Measurements from ENCODE around the gene IGF2BP2.
"Not testable (repeated sequence)": the region's sequence is repeated elsewhere in the genome, so short reads cannot be mapped to it uniquely, and the experiment has no call there.

The IGF2BP2 gene

DNA sequence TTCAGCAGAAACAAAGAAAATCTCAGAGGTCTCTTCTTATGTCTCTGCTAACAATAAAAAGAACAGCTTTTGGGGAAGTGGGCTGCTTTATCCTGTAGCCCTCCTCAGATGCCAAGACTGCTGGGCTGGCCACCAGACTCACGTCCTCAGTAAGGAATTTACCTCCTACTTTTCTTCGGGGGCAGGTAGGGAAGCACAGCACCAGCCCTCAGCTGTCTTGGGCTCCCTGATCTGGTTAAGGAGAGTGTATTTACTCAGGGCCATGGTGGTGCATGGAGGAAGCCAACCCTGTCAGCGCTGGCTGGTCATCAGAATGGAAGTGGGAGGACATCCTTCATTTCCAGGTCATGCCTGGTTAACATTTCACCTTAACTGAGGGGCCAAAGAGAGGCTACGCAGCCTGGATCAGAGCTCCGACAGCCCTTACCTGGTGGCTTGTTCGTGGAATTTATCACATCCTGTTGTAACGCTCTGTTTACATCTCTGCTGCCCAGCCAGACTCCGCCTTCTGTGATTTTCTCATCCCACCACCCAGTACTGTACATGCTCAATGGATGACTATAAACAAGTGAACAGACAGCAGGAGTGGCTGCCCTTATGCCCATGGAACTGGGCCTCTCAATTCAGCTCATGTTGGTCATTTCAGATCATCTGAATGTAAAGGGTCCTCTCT, 108.3 kb downstream of the IGF2BP2 start:
- DNase-seq (ENCODE audit: low read depth in 2 of 2, low spot score in 1 of 2): no peak

DNA sequence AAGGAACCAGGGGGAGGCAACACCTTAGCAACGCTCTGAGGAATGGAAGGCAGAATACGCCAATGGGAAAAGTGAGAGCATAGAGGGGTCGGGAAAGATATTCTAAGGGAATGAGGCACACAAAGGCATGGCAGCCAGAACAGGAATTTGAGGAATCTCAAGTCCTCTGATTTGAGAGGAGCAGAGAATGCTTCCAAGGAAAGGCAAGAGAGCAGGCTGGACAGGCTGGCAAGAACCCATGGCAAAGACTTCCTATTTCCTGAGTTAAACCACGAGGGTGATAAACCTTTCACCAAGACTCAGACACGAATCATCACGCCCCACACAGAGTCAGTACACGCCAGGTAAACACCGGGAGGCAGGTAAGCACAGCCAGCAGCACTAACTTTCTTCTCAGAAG, 109.8 kb downstream of the IGF2BP2 start:
- DNase-seq (ENCODE audit: low read depth in 2 of 2, low spot score in 1 of 2): no peak

DNA sequence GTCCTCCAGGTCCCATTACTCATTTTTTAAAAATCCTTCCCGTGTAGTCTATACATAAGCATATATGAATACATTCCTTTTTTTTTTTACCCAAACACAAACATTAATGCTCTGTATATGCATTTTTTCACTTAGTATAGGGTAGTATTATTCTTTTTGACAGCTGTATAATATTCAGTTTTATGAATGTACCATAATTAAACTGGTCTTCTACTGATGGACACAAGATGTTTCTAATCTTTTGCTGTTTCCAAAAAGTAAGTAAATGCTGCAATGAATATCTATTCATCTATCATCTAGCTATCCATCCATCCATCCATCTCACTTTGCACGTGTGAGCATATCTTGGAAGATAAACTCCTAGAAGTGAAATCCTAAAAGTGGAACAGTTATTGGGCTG, 110.8 kb downstream of the IGF2BP2 start:
- no peak for DNase-seq (ENCODE audit: low read depth in 2 of 2, low spot score in 1 of 2)

- DNase-seq (ENCODE audit: low read depth in 2 of 2, low spot score in 1 of 2): no peak
These were observed 111.8 kb downstream of the IGF2BP2 start for GRCh38 chr3:185713015-185713414.

- no peak for DNase-seq (ENCODE audit: low read depth in 2 of 2, low spot score in 1 of 2)
These were observed 112.5 kb downstream of the IGF2BP2 start for GRCh38 chr3:185712337-185712736.

- no peak for DNase-seq (ENCODE audit: low read depth in 2 of 2, low spot score in 1 of 2)
These were observed 113.5 kb downstream of the IGF2BP2 start for GRCh38 chr3:185711255-185711870.

- no peak for DNase-seq (ENCODE audit: low read depth in 2 of 2, low spot score in 1 of 2)
These were observed 115.4 kb downstream of the IGF2BP2 start for GRCh38 chr3:185709251-185709955.

DNA sequence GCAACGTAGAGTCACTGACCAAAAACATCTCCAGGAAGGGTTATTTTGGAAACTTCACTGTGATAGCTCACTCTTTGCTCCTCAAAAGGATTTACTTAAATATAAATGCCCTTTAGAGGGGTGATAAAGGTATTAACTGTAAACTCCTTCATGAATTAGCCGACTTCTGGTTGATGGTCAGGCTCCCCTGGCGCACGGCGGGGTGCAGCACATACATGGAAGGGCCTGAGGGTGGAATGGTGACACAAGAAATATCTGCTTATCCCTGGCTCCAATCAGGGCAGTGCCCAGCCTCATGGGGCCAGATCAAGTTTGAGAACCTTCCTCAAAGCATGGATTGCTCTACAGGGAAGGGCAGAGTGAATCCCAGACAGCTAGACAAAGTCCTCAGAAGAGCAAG, 116.5 kb downstream of the IGF2BP2 start:
- no peak for DNase-seq (ENCODE audit: low read depth in 2 of 2, low spot score in 1 of 2)

DNA sequence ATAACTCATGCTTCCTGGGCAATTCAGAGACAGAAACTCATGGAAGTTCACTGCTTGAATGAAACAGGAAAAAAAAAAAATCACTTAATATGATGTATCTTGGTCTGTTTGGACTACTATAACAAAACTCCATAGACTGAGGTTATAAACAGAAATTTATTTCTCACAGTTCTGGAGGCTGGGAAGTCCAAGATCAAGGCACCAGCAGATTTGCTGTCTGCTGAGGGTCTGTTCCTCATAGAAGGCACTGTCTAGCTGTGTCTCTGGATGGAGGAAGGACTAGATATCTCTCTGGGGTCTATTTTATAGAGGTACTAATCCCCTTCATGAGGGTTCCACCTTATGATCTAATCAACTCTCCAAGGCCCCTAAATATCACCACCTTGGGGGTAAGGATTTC, 119.3 kb downstream of the IGF2BP2 start:
- DNase-seq (ENCODE audit: low read depth in 2 of 2, low spot score in 1 of 2): no peak

GRCh38 chr3:185702262-185703225, 122.3 kb downstream of the IGF2BP2 start:
- DNase-seq (ENCODE audit: low read depth in 2 of 2, low spot score in 1 of 2): no peak

DNA sequence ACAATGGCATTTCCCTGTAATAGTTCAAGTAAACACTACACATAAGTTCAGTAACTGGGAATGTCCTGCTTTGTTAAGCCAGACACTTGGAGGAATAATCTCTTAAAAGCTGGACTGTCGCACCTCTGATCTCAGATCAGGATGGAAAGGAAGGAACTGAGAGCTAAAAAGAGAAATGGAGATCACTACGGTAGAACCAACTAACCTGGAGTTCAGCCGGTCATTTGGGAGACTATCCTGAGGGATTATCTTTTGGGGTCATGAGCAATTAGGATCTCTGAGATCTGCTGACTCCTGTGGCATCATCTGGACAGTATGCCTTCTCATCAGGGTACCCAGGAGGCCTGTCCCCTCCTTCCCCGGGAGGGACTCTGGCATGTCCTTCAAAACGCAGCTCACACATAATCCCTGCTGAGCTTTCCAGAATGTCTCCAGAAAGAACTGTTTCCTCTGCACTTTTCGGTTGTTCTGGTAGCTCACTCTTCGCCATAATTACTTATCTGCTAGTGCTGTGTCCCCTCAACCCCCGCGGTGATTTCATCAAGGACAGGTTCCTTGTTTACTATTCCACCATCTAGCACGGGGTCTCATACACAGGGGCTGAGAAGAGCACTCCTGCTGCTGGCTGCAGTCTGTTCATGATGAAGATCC, 123.1 kb downstream of the IGF2BP2 start:
- no peak for DNase-seq (ENCODE audit: low read depth in 2 of 2, low spot score in 1 of 2)

GRCh38 chr3:185699927-185700326, 124.9 kb downstream of the IGF2BP2 start:
- no peak for DNase-seq (ENCODE audit: low read depth in 2 of 2, low spot score in 1 of 2)

GRCh38 chr3:185697228-185697627, 127.6 kb downstream of the IGF2BP2 start:
- not testable (repeated sequence) for DNase-seq (ENCODE audit: low read depth in 2 of 2, low spot score in 1 of 2)

GRCh38 chr3:185696039-185696438, 128.8 kb downstream of the IGF2BP2 start:
- DNase-seq (ENCODE audit: low read depth in 2 of 2, low spot score in 1 of 2): no peak

DNA sequence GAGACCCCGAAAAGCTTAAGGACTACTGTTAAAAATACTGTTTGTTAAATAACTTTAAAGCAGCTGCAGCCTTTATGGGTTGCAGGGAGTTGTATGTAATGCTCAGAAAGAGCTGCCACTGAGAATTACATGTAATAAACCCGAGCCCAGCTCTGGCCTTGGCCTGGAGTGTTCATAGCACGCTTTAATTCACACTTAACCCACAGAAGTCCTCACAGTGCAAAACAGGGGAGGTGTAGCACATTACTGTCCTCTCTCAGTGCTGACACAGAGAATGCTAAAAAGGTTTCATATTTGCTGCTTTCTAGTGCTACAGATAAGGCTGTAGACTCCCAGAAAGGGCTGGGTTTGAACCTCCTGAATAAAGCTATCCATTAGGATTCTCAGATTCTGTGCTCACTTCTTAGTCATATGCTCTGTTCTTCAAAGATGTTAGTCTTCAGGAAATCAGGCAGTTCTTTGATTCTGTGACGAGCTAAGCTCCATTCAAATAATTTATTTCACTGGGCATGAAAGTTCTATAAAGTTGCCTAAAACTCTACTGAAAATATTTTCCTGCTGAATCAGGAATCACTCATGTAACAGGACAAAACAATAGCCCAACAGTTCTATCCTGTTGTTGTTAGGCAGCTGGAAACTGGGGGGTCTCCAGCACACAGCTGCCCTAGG, 130.7 kb downstream of the IGF2BP2 start:
- no peak for DNase-seq (ENCODE audit: low read depth in 2 of 2, low spot score in 1 of 2)

DNA sequence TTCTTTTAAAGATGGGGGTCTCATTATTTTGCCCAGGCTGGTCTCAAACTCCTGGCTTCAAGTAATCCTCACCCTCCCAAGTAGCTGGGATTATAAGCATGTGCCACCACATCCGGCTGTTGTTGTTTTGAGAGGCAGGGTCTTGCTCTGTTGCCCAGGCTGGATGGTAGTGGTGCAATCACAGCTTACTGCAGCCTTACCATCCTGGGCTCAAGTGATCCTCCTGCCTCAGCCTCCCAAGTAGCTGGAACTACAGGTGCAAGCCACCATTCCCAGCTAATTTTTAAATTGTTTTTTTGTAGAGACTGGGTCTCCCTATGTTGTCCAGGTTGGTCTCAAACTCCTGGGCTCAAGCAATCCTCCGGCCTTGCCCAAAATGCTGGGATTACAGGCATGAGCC, 133.2 kb downstream of the IGF2BP2 start:
- DNase-seq (ENCODE audit: low read depth in 2 of 2, low spot score in 1 of 2): no peak

DNA sequence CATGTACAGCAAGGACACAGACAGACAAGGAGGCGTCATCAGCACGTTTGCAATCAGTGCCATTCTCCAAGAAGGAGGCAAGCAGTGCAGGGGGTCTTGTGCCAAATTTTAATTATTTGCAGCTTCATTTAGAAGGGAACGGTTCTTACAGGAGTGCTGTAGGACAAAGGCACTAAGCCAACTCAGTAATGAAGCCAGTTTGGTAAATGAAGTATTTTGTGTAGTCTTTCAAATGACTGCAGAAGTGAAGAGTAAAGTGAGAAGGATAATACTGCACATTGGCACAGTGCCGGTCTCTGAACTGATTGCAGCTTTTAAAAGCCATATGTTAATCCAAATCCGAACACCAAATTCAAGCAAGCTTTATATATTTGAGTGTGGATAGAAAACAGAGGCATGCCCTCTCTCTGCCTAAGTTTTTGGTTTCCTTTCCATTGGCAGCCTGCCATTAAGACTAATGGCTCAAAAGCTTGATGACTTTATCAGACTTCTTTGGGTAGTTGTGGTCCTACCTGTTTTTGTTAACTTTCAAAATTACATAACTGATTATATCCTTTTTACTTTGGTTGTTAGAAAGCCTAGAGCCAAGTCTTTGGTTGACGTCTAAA, 137.5 kb downstream of the IGF2BP2 start:
- no peak for DNase-seq (ENCODE audit: low read depth in 2 of 2, low spot score in 1 of 2)

- no peak for DNase-seq (ENCODE audit: low read depth in 2 of 2, low spot score in 1 of 2)
These were observed 139.4 kb downstream of the IGF2BP2 start for GRCh38 chr3:185685231-185686035.

DNA sequence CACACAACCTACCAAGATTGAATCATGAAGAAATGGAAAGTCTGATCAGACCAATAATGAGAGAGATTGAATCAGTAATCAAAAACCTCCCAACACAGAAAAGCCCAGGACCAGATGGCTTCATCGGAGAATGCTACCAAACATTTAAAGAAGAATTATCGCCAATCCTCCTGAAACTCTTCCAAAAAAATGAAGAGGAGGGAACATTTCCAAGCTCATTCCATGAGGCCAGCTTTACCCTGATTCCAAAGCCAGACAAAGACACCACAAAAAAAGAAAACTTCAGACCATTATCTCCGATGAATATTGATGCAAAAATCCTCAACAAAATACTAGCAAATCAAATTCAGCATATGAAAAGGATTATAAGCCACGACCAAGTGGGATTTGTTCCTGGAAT, 144.6 kb downstream of the IGF2BP2 start:
- DNase-seq (ENCODE audit: low read depth in 2 of 2, low spot score in 1 of 2): no peak

All from stimulated activated CD8-positive, alpha-beta memory T cell treated with anti-CD3 and anti-CD28 coated beads, Interleukin-4, amount 100 ng/mL, for 1 hour (primary cell).